ENCODE data around the gene CLCN7. TPM values are rescaled to one million over a fixed set of nuclear protein-coding genes. Genes with fewer than 3 reads are reported as not detected.

The CLCN7 gene
- total RNA-seq, 4 donors from 2014 or later = 46.3 to 140 (median 72.4) TPM

DNA sequence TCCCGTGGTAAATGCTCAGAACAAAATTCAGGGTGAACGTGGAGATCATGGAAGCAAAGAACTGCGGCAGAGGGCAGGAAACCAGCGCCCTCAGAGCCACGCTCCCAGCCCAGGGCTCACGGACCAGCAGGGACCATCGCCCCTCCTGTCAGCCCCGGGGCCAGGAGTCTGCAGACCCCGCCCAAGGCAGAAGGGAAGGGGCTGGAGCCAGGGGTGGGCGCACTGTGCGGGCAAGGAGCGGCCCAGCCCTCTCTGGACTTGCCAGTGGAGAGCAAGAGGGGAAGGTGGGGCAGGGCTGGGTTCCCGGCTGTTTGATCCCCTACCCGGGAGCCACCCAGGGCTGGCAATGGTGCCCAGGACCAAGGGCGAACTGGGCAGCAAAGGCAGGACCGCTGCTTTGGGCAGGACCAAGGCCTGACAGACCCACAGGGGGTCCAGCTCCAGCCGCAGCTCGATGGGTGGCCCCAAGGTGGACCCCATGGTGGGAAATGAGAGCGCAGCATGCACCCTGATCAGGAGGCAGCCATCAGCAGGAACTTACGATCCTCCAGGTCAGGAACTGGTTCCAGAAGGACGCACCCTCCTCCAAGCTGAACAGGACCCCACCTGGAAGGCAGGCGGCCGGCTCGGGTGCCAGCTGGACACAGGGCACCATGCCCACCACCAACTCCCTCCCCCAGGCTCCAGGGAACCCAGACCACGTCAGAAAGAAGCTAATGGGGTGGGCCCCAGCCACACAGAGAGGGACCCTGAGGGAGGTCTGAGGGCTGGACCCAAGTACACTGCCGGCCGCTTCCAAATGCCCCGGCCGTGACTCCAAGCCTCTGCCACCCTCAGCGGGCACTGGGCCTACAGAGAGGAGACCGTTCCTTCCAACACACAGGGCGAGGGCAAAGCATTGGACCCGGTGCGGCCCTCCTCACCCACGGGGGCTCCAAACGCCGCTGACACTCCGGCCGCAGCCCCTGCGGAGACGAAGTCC lies 19.3 kb downstream of the CLCN7 start:
- H3K4me3 ChIP-seq (ENCODE audit: low read depth, poor library complexity, severe bottlenecking) = no peak overlapping the region
- no peak for DNase-seq (ENCODE audit: low spot score in 2 of 2)
- intact Hi-C loops (cut with DNase I; ENCODE audit: low total_unique reads) = no loop called here
- WGBS, 2 donors = 94 to 96% methylated on average over 32 to 36 of the region's 41 CpGs
- TF ChIP-seq POLR2A (IDR thresholded peaks at IDR 0.05) = no peak
- TF ChIP-seq, protein P1, sequence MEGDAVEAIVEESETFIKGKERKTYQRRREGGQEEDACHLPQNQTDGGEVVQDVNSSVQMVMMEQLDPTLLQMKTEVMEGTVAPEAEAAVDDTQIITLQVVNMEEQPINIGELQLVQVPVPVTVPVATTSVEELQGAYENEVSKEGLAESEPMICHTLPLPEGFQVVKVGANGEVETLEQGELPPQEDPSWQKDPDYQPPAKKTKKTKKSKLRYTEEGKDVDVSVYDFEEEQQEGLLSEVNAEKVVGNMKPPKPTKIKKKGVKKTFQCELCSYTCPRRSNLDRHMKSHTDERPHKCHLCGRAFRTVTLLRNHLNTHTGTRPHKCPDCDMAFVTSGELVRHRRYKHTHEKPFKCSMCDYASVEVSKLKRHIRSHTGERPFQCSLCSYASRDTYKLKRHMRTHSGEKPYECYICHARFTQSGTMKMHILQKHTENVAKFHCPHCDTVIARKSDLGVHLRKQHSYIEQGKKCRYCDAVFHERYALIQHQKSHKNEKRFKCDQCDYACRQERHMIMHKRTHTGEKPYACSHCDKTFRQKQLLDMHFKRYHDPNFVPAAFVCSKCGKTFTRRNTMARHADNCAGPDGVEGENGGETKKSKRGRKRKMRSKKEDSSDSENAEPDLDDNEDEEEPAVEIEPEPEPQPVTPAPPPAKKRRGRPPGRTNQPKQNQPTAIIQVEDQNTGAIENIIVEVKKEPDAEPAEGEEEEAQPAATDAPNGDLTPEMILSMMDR (IDR thresholded peaks at IDR 0.05) = no peak

DNA sequence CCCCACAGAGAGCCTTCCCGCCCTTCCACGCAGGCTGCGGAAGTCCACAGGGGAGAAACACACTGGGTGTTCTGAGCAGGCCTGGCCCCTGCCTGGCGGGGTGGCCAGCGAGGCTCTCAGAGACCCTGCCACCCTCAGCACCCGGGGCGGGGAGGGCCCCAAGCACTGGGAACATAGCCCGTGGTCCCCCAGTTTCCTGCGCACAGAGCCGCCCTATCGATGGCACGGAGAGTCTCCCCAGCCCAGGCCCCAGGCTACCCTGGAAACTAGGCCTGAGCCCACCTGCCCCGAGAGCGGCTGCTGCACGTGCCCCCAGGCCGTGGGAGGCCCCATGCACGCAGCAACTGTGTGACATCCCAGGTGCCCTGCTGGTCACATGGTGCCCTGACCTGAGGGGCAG lies 20.3 kb downstream of the CLCN7 start:
- no peak overlapping the region for H3K4me3 ChIP-seq (ENCODE audit: low read depth, poor library complexity, severe bottlenecking)
- 82 to 97% methylated on average over 3 to 7 of the region's 17 CpGs for WGBS, 2 donors
- TF ChIP-seq POLR2A (IDR thresholded peaks at IDR 0.05) = no peak
- TF ChIP-seq, protein P1 (IDR thresholded peaks at IDR 0.05) = no peak
- no peak for DNase-seq (ENCODE audit: low spot score in 2 of 2)
- intact Hi-C loops (cut with DNase I; ENCODE audit: low total_unique reads) = no loop called here

DNA sequence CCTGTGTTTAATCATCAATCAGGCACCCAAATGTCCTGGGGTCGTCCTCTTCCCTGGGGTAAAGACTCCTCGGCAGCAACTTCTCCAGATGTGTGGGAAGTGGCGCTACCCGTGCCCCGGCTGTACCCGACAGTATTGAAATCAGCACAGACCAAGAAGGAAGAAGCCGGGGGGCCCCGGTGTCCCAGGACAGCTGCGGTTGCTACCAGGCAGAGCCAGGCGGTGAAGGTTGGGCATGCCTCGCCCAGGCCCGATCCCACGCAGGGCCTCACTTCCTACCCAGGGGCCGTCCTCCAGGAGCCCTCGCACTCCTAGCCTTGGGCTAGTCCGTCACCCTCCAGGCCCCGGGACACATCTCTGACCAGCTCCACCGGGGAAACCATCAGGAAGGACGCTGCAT lies 21.5 kb downstream of the CLCN7 start:
- WGBS, 2 donors = 92 to 93% methylated on average over 14 to 19 of the region's 19 CpGs
- no peak for TF ChIP-seq POLR2A (IDR thresholded peaks at IDR 0.05)
- TF ChIP-seq, protein P1 (IDR thresholded peaks at IDR 0.05) = no peak
- intact Hi-C loops (cut with DNase I; ENCODE audit: low total_unique reads) = no loop called here
- no peak overlapping the region for H3K4me3 ChIP-seq (ENCODE audit: low read depth, poor library complexity, severe bottlenecking)
- DNase-seq (ENCODE audit: low spot score in 2 of 2) = no peak

DNA sequence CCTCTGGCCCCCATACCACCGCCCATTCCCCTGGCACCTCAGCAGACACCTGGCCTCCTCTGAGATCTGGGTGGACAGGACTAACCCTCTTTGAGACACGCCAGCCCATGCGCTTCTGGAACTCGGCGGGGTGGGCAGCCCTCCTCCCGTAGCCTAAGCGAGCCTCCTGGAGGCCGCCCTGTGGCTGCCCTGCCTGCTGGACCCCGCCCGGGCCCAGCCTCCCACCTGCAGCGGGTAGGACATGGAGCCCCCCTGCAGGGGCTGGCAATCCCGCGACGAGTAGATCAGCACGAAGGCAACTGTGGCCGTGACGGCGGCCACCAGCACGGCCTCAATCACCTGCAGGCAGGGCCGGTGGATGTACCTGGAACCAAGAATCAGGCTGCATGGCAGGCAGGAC lies 22.3 kb downstream of the CLCN7 start:
- no peak for TF ChIP-seq POLR2A (IDR thresholded peaks at IDR 0.05)
- TF ChIP-seq, protein P1 (IDR thresholded peaks at IDR 0.05) = no peak
- 95 to 97% methylated on average over 5 to 20 of the region's 20 CpGs for WGBS, 2 donors
- H3K4me3 ChIP-seq (ENCODE audit: low read depth, poor library complexity, severe bottlenecking) = no peak overlapping the region
- intact Hi-C loops (cut with DNase I; ENCODE audit: low total_unique reads) = no loop called here
- no peak for DNase-seq (ENCODE audit: low spot score in 2 of 2)

DNA sequence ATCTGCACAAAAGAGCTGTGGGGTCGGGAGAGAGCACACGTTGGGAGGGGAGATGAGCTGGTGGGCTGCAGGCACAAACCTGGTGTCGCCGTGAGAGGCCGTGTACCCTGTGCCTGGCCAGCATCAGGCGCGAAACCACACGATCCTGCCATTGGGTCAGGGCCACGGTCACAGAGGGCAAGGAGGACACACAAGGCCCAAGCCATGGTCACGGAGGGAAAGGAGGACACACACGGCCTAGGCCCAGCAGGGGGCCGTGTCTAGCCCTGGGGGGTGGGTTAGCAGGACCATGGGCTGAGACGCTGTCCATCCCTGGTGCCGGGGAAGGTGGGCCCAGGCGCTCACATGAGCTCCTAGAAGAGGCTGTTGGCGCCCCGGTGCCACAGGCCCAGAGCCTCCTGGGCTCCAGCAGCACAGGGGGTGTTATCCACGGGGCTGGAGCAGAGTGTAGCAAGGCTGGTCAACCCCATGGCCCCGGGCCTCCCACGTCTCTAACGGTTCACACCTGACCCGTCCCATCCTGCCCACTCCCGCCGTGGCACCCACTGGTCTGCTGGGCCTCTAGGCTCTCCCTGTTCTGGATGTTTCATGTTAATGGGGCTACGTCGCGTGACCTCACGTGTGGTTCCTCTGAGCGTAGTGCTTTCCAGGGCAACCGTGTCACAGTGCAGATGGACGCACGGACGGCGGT lies 23.0 kb downstream of the CLCN7 start:
- DNase-seq (ENCODE audit: low spot score in 2 of 2) = no peak
- H3K4me3 ChIP-seq (ENCODE audit: low read depth, poor library complexity, severe bottlenecking) = no peak overlapping the region
- TF ChIP-seq, protein P1 (IDR thresholded peaks at IDR 0.05) = no peak
- no peak for TF ChIP-seq POLR2A (IDR thresholded peaks at IDR 0.05)
- intact Hi-C loops (cut with DNase I; ENCODE audit: low total_unique reads) = no loop called here
- WGBS, 2 donors = 92 to 95% methylated on average over 32 to 34 of the region's 34 CpGs
